IMR-90 (cell line): ENCODE results near the gene SH3RF3. TPM values are rescaled to one million over a fixed set of nuclear protein-coding genes. Genes with fewer than 3 reads are reported as not detected.

Experiments used
- microRNA-seq, 2 experiments: library from miRNA; stranded (forward) in 1 of 2; unstranded in 1 of 2; fragments of 10-50 nt in 1 of 2; fragments of <30 nt in 1 of 2; gene quantifications in 1 of 2; microRNA quantifications in 1 of 2; one replicate each; pipeline versions ENCODE3 to v1.1.0; 2013 to 2020; ENCODE audit not compliant: insufficient read depth in 1 of 2, insufficient read length in 1 of 2, unreplicated experiment in 1 of 2
- polyA plus RNA-seq, 3 experiments: library from polyadenylated mRNA; depleted of rRNA; stranded (reverse); fragments of >200 nt; gene quantifications; 2 replicates each; pipeline ENCODE4 v1.2.3, GENCODE V29; 2012; ENCODE audit warnings: low replicate concordance in 1 of 3
- small RNA-seq, 5 experiments: library from RNA; depleted of rRNA; stranded (forward); fragments of <200 nt; gene quantifications; one replicate each; pipeline ENCODE3, GENCODE V24; 2012
- total RNA-seq: library from RNA; depleted of rRNA; stranded (reverse); fragments of >200 nt; gene quantifications from 2 replicates; pipeline ENCODE4 v1.2.3, GENCODE V29; 2012; rRNA removed

SH3RF3 gene
- total and polyA plus RNA-seq, 2 of the 4 experiments (the other 2 are of a cell fraction), result 3.4 to 5.3 TPM

Small RNA genes within 50 kb of the gene (microRNA-seq; reads per million reads assigned to microRNA genes)
- 0 reads per million in 2 experiments for gene MIR4265 (ENCODE audit: insufficient read depth in 1 of 2, insufficient read length in 1 of 2, unreplicated experiment in 1 of 2)
- 0 reads per million in 2 experiments for gene MIR4266 (ENCODE audit: insufficient read depth in 1 of 2, insufficient read length in 1 of 2, unreplicated experiment in 1 of 2)
- gene RF00017 (ENCODE audit: insufficient read depth, insufficient read length), result not detected
- not detected for gene SNRPGP9 (ENCODE audit: insufficient read depth, insufficient read length)

Small RNA genes within 50 kb of the gene (small RNA-seq; reads per million reads assigned to genes)
- 0 reads per million in 5 experiments for gene MIR4265
- gene MIR4266, result 0 reads per million in 5 experiments
- 0 reads per million in 5 experiments for gene RF00017
- gene SNRPGP9, result 0 reads per million in 5 experiments

Other genes with a start within 250 kb of the SH3RF3 start
- gene EDAR, start 140.0 kb upstream of the SH3RF3 start, total RNA-seq, result not detected in 2 replicates
- not detected in 2 replicates for gene EDAR, start 140.0 kb upstream of the SH3RF3 start, polyA plus RNA-seq (2012; rRNA removed)